NCI-H2196 treated with DMSO at 0.1 percent for 48 hours (cell line): ENCODE results near the gene OLA1.

Experiments used
- DNase-seq: peaks from one replicate; lab custom pipeline; 2025; ENCODE audit not compliant: unreplicated experiment; lab: John Stamatoyannopoulos, UW

Gene OLA1

GRCh38 chr2:174224665-174225288, 23.6 kb downstream of the OLA1 start:
- DNase-seq = no peak

DNA sequence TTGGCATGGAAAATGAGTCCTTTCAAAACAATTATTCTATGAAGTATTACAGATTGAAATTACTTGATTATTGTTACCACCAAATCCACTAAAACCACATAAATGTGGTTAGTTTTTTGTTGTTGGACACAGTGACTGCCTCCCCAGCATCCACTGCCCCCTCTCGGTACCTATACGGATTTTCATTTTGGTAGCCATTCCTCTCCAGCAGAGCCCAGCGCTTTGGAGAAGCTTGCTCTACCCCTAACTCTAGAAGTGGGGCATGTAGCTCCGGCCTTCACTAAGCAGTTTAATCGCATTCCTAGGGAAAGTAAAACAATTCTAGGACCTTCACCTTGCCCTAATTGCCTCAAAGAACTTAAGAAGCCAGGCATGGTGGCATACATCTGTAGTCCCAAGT, 24.2 kb downstream of the OLA1 start:
- no peak for DNase-seq

DNA sequence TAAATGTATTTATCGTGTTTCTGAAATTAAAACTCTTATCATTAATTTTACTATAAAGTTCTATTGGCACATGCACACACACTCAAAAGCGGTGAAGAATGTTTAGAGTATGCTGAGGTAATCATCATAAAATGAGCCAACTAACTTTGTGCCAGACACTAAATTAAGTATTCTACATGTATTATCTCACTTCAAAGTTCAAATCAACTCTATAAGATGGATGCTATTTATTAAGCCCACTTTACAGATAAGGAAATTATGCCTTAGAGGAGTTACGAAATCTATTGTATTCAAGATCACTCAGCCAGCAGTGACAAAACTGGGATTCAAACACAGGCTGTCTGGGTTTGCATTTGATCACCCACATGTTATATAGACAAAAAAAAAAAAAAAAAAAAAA, 24.9 kb downstream of the OLA1 start:
- no peak for DNase-seq

DNA sequence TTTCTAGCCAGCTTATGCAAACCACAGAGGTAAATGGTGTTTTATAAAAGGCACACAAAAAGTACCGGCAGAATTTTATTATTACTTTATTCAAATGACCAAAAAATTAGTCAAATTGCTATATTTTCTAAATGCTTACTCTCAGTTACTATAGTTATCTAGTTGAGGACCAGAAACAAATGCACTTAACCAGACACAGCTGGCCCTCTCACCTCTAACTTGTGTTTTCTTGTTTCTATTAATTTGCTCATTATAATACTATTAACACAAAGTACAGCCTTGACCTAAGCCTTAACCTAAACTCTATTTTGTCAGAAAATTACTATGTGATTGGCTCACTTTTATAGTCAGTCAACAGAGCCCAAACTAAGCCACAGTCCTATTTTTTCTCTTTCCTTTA, 26.2 kb downstream of the OLA1 start:
- DNase-seq = no peak

DNA sequence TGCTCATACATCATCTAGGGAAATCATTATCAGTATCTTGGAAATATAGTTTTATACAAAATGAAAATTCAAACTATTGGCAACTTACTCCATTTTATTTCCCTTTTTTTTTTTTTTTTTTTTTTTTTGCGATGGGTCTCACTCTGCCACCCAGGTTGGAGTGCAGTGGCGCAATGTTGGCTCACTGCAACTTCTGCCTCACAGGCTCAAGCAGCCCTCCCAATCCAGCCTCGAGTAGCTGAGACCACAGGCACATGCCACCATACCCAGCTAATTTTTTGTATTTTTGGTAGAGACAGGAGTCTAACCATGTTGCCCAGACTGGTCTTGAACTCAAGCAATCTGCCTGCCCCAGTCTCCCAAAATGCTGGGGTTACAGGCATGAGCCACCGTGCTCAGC, 29.0 kb downstream of the OLA1 start:
- DNase-seq = no peak

DNA sequence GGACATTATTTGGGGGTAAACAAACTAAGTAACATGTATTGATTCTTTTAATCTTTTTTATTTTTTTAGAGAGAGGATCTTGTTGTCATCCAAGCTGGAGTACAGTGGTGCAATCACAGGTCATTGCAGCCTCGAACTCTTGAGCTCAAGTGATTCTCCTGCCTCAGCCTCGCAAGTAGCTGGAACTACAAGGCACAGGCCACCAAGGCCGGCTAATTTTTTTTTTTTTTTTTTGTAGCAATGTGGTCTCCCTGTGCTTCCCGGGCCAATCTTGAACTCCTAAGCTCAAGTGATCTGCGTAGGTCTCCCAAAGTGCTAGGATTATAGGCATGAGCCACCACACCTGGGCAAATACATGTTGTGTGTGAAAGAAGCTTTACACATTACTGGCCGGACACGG, 29.6 kb downstream of the OLA1 start:
- no peak for DNase-seq

DNA sequence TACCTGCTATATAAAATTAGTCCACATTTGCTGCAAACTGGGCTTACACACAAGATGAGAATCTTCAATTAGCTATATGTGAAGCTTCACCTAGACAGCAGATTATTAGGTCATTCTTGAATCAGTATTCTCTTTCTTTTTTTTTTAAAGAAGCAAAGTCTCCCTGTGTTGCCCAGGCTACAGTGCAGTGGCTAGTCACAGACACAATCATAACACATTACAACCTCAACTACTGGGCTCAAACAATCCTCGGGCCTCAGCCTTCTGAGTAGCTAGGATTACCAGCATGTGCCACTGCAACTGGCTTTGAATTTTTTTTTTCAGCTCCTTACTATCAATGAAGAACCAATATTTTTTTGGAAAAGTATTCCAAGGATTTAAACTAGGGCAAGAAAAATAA, 30.5 kb downstream of the OLA1 start:
- DNase-seq = no peak

GRCh38 chr2:174211954-174212353, 36.4 kb downstream of the OLA1 start:
- no peak for DNase-seq

DNA sequence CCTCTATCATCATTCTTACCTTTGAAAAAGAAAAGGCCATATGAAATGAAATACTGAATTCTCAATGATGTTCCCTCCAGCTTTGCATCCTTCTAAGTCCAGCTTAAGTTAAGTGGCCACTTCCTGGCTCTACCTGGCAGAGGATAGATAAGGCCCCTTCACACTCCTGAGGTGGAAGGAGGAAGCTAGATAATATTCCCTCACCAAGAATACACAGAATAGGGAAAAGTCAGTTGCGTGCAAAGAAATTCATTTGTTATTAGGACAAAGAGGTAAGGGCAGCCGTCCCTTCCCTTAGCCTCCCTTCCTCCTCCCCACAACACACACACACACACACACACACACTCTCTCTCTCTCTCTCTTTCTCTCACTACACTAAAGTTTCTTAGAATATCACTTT, 37.5 kb downstream of the OLA1 start:
- DNase-seq = no peak

- DNase-seq = no peak
Observed at GRCh38 chr2:174209325-174209724, 39.0 kb downstream of the OLA1 start.

GRCh38 chr2:174208026-174208425, 40.3 kb downstream of the OLA1 start:
- no peak for DNase-seq

GRCh38 chr2:174205562-174205961, 42.8 kb downstream of the OLA1 start:
- no peak for DNase-seq

- no peak for DNase-seq
Observed at GRCh38 chr2:174202188-174202587, 46.1 kb downstream of the OLA1 start.

DNA sequence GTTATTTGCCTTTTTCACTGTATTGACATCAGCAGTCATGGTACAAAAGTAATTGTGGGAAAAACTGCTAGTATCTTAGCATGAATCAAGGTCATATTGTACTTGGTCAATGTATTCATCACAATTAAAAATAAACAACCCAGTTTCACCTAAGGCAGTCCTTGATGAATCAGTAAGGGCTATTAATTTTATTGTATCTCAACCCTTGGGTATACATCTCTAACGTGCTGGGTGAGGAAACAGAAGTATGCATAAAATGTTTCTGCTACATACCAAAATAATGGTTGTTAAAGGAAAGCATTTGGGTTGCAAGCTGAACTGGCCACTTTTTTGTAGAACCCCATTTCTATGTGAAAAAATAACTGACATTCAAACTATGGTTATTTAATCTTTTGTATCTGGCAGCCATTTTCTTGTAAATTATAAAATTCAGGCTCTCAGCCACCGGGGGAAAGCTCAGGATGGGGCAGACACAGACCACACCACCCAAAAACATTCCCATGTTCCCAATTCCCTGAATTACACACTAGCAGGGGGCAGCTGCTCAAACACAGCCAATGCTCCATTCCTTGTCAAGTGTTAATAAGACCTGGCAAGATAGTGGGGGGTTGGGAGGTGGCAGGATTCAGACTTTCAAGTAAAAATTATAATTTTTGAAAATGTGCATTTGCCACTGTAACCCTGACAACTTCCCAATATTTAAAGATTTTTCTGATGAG, 49.3 kb downstream of the OLA1 start:
- no peak for DNase-seq

- DNase-seq = no peak
Observed at GRCh38 chr2:174195253-174195652, 53.1 kb downstream of the OLA1 start.

GRCh38 chr2:174193737-174194136, 54.6 kb downstream of the OLA1 start:
- no peak for DNase-seq

DNA sequence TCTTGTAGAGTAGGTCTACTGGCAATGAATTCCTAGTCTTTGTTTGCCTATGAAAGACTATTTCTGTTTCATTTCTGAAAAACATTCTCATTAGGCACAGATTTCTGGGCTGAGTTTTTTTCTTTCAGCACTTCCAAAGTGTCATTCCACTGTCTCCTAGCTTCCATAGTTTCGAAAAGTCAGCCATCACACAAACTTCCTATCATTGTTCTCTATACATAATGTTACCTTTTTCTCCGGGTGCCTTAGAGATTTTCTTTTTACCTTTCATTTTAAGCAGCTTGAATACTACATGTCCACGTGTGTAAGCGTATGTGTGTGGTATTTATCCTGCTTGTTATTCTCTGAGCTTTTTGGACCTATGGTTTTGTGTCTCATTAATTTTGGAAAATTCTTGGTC, 55.7 kb downstream of the OLA1 start:
- no peak for DNase-seq

DNA sequence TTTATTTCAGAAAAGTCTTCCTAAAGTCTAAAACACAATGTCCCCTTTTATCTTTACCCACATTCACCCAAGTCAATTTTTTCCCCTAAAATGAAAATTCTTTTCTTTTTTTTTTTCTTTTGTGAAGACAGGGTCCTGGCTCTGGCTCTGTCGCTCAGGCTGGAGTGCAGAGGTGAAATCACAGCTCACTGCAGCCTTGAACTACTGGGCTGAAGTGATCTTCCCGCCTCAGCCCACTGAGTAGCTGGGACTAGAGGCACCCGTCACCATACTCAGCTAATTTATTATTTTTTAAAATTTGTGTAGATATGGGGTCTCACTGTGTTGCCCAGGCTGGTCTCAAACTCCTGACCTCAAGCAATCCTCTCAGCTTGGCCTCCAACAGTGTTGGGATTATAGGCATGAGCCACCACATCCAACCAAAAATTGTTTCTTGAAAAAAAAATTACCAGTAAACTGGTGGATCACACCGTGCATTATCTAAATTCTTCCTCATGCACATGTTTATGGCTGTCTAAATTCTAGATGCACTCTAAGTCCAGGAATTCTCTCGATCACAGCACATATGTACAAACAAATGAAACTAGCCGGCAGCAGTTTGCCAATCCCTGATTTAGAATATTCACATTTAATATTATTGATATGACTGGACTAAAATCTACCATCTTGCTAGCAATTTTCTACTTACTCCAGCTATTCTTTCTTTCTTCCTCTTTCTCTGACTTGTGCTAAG, 56.8 kb downstream of the OLA1 start:
- DNase-seq = no peak

GRCh38 chr2:174184915-174185314, 63.4 kb downstream of the OLA1 start:
- DNase-seq = no peak

DNA sequence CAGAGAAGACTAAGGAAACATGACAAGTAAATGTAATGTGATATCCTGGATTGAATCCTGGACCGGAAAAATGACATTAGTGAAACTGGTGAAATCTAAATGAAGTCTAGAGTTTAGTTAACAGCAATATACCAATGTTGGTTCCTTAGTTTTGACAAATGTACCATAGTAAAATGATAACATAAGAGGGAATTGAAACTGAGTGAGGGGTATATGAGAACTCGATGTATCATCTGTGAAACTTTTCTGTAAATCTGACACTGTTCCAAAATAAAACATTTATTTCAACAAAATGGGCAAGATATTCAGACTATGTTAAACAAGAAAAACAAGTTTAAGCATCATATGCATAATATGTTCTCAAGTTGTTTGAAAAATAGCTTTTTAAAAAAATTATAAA, 63.8 kb downstream of the OLA1 start:
- no peak for DNase-seq

- no peak for DNase-seq
Observed at GRCh38 chr2:174183076-174183475, 65.3 kb downstream of the OLA1 start.

DNA sequence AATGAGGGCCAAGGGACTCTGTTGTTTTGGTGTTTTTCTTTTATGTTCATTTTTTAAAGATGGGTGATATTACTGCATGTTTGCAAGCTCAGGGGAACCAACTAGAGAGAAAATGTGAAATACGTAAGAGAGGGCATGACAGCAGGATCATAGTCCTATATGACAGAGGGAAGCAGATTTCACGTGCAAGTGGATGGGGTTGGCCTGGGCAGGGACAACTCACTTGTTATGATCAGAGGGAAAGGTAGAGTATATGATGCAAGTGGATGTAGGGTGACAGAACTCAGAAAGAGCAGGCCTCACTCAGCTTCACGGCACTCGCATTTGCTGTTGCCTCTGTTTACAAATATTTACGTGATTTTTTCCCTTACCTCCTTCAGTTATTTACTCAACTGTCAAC, 67.0 kb downstream of the OLA1 start:
- no peak for DNase-seq
